GM18498 (cell line): ENCODE results near the gene CALCR.

ENCODE experiments used
- ATAC-seq: cut with Tn5 transposase; IDR thresholded peaks from one replicate; pipeline ENCODE4 v1.9.1; 2021; ENCODE audit warnings: mild to moderate bottlenecking, moderate library complexity; ENCODE audit not compliant: unreplicated experiment

The CALCR gene

DNA sequence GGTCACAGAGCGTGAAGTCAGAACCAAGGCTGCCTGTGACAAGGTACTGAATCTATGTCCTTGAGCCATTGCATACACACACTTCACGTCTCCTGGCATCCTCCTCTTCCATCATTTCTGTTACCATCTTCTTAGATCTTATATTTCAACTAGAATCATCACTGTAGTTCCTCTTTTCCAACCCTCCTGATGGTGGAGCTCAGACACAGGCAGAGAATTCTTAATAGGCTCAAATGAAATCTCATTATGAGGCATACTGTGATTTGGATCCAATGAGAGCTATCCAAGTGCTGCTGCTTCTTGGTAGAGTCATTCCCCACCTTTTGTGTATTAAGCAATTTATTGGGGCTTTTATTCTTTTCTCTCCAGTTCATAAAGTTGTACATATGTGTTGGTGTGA is 113.2 kb downstream of the CALCR start:
- ATAC-seq, result no peak

DNA sequence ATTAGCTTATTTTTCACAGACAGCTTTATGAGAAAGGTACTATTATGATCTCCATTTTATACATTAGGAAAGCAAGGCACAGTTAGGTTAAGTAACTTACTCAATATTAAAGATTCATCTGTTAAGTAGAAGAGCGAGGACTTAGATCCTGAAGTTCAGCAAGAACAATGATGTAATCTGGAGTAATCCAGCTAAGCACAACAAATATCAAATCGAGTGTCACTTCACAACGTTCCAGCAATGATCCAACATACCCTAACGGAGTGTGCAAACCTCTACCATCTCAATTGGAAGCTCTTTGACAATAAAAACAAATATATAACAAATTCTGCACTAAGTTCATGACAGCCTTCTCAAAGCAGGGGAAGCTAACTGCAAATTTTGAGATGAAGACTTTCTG is 121.3 kb downstream of the CALCR start:
- no peak for ATAC-seq

DNA sequence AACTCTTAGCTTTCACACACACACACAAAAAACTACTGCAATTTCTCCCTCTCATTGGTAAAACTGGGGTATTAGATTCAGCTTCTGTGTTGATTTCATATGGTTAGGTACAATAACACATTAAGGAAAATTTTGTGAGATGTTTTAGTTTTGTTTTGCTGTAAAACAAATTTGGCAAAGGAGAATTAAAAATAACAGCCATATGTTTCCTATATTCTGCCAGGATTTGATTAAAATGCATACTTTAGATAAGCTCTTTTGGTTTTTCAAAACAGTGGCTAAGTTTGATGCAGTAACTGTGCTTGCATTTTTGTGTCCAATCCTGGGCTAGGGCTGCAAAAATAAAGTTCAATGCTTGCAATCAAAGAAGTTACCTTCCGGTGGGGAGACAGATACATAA is 126.3 kb downstream of the CALCR start:
- ATAC-seq, result no peak

DNA sequence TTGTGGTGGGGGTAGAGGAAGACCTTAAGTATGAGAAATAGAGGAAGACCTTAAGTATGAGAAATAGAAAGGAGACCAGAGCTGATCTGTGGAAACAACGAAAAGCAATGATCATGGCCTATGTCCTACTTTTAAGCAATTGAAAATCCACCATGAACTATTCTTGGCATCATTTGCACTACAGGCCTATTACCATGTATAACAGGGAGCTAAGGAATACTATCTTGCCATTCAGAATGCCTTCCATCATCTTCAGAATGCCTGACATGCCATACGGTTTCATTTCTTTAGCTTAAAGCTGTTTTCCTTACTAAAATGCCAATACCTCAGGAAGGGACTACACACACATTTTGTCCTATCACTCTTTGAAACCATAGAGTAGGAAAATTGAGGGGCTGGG is 127.0 kb downstream of the CALCR start:
- ATAC-seq, result no peak

DNA sequence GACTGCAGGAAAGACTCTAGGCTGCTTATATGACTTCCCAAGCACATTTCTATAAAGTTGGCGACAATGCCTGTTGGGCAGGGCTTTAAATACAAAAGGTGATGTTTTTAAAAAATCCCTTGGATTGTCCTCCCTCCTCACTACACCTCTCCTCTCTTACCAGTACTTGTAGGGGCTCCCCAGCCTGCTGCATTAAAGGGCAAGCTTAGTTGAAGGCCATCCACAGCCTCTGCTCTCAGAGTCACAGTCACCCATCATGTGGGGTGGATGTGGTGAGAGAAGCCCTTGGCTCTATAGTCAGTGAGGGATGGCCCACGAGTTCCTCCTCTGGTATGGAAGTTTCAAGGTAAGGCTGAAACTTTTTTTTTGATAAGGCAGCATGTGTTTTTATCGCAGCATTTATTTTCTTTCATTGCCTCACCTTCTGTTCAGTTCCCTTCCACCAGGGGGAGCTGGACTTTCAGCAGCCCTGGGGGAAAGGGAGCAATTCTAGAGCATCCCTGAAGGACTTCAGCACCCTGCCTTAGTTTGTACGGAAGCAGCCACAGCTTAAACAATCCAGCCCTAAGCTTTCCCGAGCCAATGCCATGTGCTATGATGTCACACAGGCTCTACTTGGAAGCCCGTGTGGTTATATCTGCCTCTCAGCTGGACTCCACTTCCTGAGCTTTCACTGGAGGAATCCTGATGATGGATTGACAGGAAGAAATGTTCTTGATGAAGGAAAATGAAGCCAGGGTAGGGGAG is 131.9 kb downstream of the CALCR start:
- peak; percentile 82 for ATAC-seq

DNA sequence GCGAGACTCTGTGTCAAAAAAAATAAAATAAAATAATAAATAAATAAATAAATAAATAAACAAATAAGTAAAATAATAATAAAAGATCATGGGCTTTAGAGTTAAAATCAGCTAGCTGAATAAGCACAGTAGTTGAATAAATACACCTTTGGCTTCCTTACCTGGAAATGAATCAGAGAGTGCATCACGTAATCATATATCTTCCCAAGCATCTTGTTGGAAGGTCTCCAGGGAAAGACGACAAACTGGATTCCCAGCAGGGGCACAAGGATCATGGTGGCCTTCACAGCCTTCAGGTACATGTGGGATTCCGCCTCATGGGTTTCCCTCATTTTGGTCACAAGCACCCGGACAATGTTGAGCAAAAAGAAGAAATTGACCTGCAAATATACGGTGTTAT is 138.7 kb downstream of the CALCR start:
- no peak for ATAC-seq

DNA sequence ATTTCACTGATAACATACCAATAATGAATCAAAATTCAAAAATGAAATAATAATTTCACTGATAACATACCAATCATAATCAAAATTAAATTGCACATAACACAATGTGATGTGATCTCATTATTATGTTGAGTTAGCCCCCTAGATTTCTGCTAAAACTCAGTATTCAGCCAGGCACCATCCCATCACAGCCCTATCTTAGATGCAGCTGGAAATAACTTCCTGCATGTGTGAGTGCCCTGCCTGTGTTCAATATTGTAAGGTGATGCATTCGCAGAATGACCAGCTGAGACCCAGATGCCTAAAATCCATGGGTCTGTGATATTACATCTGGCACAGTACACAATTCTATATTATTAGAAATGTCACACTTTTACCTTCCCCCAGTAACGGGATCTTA is 142.4 kb downstream of the CALCR start:
- ATAC-seq, result no peak

DNA sequence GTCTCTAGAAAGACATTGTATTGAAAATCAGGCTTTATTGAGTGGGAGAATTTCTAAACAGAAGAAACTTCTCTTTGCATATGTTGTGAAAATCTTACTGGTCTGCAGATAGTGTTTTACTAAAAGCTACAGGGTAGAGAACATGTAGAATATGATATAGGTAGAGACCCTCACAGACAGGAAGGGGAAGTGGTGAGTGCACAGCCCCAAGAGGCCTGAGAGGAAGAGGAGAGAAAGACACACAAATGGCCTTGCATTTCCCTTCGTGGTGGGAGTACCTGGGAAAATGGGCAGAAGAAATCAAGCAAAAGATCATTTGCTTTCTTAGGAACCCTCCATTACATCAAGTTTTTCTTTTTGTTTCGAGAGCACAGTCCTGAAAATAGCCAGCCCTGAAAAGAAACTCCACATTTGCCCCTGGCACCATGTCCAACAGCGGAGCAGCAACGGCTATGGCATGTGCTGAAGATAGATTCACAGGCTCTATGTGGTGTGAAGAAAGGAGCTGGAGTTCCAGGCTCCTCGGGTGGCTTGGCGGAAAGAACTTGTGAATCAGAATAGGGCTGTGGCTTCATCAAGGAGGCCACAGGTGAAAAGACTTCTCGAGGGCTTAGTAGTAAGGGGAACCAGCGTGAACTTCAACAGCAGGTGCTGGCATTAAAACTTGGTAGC is 143.5 kb downstream of the CALCR start:
- ATAC-seq, result no peak

DNA sequence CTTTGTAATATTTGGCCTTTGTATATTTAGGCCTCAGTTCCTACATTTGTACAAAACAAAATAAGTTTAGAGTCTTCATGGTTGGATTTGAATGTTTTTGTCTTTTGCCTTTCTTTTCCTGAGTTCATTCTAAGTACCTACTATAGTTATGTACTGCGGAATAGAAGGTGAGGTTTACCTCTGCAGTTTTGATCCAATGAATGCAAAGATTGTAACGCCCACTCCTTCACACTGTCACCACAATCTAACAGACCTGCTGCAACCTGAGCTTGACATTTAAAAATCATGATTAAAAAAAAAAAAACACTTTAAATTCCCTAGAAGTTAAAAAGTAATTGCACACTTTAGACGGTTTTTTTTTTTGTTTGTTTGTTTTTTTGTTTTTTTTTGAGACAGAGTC is 145.0 kb downstream of the CALCR start:
- no peak for ATAC-seq

DNA sequence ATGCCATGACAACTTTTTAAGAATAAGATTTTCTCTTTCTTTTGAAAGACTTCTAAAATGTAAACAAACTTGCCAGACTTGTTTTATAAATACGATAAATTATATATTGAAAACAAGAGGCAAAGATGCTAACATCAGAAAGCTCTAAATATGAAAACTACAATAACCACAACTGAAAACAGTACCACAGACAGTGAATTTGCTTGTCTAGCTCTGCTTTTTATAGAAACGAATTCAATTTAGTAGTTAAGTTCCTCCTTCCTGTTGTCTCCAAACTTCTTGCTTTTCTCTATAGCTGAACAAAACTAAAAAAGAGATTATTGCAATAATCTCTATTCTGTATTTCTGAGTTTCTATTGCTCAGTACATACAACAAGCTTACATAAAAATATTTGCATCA is 147.4 kb downstream of the CALCR start:
- peak; percentile 59 for ATAC-seq

DNA sequence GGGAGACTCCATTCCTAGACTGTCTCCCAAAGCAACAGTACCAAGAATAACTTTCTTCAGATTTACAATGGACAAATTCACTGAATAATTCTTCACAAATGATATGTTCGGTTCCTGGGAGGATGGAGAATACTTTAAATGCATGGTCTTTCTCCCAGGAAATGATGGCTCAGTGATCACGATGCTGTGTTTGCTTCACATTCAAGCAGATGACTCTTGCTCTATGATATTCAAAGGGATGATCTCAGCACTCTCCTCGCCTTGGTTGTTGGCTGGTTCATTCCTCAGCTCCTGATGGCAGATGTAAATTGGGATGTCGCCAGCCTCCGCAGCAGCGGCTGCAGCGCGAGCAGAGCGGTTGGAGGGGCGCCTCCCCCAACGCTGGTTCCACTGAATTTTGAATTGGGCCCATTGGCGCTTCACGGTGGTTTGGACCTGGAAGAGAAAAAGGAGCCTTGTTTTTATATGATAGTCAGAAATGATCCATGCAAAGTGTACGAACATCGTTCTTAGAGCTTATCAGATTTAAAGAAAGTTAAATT is 148.3 kb downstream of the CALCR start:
- ATAC-seq, result no peak

DNA sequence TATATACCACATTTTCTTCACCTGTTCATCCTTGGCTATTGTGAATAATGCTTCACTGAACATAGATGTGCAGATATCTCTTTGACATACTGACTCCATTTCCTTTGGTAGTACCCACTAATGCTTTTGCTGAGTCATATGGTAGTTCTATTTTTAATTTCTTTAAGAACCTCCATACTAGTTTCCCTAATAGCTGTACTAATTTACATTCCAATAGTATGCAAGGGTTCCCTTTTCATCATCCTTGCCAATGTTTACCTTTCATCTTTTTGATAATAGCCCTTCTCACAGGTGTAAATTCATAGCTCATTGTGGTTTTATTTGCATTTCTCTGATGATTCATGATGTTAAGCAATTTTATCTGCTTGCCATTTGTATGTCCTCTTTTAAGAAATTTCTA is 159.9 kb downstream of the CALCR start:
- no peak for ATAC-seq

DNA sequence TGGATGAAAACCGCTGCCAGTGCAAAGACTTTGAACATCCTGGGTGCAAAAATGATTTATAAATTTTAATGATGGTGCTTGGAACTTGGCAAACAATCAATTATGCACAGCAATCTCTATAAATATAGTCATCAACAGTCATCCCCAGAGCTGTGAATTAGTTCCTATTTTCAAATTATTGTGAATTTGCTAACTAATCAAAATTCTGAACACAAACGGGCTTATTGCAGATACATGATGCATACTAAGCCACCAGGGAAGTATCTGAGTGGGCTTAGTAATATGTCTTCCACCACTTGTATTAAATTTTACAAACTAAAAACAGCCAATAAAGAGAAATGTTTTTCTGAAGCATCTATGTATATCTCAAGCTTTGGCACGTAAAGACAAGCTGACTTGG is 165.2 kb downstream of the CALCR start:
- ATAC-seq, result no peak

DNA sequence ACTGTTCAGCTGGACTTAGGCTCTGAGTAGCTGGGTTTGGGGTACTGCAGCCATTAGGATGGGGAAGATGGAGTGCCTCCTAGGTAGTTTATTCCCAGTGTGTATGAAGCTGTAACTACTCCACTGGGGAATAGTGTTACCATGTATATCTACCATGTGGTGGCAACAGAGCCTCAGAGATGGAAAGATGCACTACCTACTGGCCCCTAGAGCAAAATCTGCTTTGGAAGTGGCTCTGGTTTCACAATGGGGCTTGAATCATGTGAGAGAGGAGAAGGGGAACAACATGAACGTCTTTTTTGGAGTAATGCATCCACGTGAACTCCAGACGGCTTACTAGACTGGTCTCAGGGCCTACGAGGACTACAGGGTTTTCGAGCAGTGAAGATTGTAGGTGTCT is 167.3 kb downstream of the CALCR start:
- no peak for ATAC-seq

DNA sequence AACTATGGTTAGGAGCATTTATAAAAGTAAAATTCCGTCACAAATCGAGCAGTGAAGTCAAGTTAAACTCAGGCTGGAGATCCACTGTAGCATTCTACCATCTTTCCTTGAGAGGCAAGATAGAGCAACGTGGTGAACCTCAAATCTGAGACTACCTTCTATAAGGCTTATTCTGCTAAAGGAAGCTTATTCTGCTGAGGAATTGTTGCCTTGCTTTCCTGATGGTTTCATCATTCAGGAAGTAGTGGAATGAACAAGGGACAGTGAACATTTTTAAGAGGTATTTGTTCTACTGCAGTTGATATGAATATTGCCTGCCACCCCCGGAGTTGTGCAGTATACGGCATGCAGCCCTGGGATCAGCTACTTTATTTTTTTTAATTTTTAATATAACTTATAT is 171.6 kb downstream of the CALCR start:
- no peak for ATAC-seq

DNA sequence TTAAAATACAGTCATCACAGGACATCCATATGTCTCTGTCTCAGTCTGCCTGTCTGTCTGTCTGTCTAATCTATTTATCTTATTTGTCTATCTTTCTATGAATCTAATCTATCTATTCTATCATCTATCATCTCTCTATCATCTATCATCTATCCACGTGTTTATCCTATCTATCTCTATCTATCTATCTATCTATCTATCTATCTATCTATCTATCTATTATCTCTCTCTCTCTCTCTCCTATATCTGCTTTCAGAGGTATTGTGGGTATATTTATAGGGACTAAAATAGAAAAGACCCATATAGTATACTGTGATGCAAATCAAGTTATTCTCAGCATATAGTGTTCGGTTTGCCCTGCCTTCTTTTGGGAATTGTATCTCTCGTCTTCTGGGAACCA is 174.9 kb downstream of the CALCR start:
- no peak for ATAC-seq

DNA sequence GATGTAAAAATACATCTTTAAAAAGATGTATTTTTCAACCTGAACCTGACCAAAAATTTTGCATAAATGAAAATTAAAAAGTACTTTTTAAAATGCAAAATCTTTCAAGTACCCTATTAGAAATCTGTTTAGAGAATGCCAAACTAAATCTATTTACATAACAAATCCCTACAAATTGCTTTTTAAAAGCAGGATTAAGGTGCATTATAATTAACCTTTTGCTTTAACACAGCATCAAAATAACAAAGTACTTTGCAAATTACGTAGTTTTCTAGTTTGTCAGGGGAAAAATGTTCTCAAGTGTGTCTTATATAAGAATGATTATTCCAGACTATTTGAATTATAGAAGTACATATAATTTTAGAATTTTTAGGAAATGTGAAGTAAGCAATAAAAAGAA is 181.5 kb downstream of the CALCR start:
- no peak for ATAC-seq

DNA sequence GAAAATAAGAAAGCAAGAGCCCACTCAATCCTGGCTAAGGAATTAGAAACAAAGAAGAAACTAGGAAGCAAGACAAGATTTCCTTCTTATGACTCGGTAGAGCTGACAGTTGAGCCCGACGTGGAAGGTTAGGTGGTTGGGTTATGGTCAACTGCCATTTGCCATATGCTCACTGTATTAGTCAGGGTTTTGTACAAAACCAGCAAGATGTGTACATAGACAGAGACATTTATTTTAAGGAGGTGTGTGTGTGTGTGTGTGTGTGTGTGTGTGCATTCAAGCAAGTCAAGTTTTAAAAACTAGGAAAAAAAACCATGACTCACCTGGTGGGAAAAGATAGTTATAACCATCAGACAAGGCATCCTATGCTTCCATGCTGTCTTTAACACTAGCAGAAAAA is 183.9 kb downstream of the CALCR start:
- no peak for ATAC-seq

DNA sequence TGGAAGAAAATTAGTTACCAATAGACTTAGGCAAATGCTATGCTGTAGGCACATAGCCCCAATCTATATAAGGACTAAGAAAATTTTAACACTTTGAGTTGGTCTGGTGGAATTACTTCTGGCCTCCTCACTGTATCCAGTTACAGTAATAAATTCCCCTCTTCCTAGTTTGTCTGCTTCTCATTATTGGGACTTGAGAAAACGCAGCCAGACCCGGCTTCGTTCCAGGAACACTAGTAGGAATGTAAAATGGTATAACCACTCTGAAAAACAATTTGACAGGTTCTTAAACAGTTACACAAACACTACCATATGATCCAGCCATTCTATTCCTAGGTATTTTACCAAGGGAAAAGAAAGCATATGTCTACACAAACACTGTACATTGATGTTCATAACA is 192.2 kb downstream of the CALCR start:
- no peak for ATAC-seq

DNA sequence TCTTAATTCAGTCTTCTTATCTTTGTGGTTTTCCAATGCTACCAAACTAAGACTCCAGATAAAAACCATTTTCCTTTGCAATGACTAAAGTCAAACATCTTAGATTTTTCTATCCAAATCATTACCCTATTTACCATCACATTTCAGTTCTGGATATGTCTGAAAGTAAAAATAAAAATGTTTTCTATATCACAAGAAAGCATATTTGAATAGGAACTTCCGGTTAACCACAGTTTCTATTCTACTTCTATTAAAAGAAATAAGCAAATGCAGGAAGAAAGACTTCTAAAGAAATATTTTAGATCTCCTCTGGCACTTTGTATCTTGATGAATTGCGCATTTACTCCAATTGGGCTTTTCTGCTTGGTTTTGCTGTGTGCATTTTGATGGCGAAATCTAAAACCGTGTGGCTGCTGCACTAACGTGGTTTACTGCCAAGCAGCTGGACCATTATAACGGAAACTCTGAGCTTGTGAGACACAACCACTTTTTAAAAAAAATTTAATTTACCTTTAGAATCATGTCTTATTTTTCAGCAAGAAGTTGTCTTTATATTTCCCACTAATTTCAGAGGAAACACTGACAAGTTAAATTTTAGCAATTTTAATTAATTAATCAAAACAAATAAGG is 196.3 kb downstream of the CALCR start:
- ATAC-seq, result no peak

DNA sequence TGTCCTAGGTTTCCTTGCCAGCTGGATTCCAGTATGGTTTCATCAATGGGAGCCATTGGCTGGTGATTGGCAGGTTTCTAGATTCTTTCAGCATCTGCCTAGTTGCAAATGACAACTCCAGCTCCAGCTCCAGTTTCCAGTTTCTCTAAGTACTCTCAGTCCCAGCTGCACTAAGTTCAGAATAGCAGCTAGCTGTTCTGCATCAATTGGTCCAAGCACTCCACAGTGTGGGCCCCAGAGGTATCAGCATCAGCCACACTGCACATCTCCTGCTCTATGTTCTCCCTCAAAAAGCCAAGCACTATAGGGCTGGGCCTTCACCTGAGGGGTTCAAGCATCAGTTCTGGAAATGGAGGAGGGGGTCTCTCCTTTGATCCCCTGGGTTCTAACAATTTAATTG is 198.9 kb downstream of the CALCR start:
- peak; percentile 51 for ATAC-seq
